Measurements from ENCODE around the gene SLC39A1.

DNA sequence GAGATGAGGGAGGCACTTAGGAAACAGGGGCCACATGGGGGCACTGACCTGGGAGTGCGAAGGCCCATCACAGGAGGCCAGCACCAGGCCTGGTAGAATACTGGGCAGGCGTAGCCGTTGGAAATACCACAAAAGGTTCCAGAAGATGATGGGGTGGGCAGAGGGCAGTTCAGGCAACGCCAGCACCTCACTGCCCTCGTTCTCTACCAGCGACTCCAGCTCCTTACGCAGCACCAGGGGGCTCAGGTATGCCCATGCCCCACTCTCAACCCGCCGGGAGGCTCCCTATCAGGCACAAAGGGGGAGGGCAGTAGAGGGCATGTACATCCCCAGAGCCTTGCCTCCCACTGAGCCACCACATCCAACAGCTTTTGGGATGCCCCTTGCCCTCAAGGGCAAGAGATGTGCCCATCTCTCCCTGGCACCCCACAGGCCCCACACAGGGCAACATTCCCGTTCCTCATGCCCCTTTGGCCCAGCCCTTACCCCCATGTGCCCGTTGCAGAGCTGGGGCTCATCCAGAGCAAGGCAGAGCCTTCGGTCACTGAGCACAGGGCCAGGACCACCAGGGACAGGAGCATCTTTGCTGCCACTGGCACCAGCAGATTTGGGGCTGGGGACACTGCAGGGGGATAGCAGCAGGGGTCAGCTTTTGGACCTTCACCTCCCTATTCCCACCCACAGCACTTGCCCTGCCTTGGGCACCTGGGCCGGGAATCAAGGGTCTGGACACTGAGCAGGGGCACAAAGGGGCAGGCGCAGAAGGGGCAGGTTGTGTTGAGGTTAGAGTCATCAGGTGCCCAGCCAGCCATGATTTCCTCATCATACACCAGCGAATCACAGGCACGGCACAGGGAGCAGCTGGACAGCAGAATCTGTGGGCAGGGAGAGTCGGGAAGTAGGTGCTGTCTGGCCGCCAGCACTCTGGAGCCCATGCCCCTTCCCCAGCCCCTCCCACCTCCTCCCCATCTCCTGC lies 30.9 kb downstream of the SLC39A1 start:
- TF ChIP-seq, protein P1, sequence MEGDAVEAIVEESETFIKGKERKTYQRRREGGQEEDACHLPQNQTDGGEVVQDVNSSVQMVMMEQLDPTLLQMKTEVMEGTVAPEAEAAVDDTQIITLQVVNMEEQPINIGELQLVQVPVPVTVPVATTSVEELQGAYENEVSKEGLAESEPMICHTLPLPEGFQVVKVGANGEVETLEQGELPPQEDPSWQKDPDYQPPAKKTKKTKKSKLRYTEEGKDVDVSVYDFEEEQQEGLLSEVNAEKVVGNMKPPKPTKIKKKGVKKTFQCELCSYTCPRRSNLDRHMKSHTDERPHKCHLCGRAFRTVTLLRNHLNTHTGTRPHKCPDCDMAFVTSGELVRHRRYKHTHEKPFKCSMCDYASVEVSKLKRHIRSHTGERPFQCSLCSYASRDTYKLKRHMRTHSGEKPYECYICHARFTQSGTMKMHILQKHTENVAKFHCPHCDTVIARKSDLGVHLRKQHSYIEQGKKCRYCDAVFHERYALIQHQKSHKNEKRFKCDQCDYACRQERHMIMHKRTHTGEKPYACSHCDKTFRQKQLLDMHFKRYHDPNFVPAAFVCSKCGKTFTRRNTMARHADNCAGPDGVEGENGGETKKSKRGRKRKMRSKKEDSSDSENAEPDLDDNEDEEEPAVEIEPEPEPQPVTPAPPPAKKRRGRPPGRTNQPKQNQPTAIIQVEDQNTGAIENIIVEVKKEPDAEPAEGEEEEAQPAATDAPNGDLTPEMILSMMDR (IDR thresholded peaks at IDR 0.05; ENCODE audit: low read length) = no peak
- no peak for TF ChIP-seq EZH2 (IDR thresholded peaks at IDR 0.05; ENCODE audit: borderline replicate concordance, low read length)

All from OCI-LY1 (cell line).